CD4-positive, alpha-beta memory T cell (primary cell): Measurements from ENCODE around the gene SNAPC2. TPM values are rescaled to one million over a fixed set of nuclear protein-coding genes. Genes with fewer than 3 reads are reported as not detected.

ENCODE experiments used
- CTCF ChIA-PET: fragments of 350-600 bp; sonication (Branson Sonifier 250); formaldehyde crosslinking; loops from one replicate; lab custom pipeline; 2021; ENCODE audit warnings: inconsistent platforms; ENCODE audit not compliant: partially characterized antibody; lab: Charles Lee
- POLR2A ChIA-PET: fragments of 350-600 bp; sonication (Branson Sonifier 250); formaldehyde crosslinking; loops from one replicate; lab custom pipeline; 2021; ENCODE audit not compliant: partially characterized antibody; lab: Charles Lee
- DNase-seq, 5 donors: peaks; one replicate each; pipeline versions ENCODE4 v3.0.0 to v3.0.0-alpha.2; 2020 to 2022; ENCODE audit warnings: mixed read lengths in 1 of 5
- H3K27ac ChIP-seq: one replicate; pipeline ENCODE4 v1.7.0; 2013; ENCODE audit warnings: low read depth, low read length
- H3K27me3 ChIP-seq: 2 replicates; pipeline ENCODE4 v1.7.0; 2013; ENCODE audit warnings: mild to moderate bottlenecking, low read length, moderate library complexity; ENCODE audit not compliant: insufficient read depth
- H3K36me3 ChIP-seq: 2 replicates; pipeline ENCODE4 v1.7.0; 2013; ENCODE audit warnings: mild to moderate bottlenecking, low read length, moderate library complexity; ENCODE audit not compliant: insufficient read depth
- H3K4me1 ChIP-seq: 2 replicates; pipeline ENCODE4 v1.7.0; 2013; ENCODE audit warnings: mild to moderate bottlenecking, low read length, moderate library complexity; ENCODE audit not compliant: insufficient read depth
- H3K4me3 ChIP-seq, 2 donors: one replicate each; pipeline ENCODE4 v1.7.0; 2013; ENCODE audit warnings: low read length in 2 of 2, mild to moderate bottlenecking in 1 of 2
- H3K9me3 ChIP-seq, 2 donors: one replicate each; pipeline ENCODE4 v1.7.0; 2013; ENCODE audit warnings: low read length in 2 of 2, control low read depth in 1 of 2; ENCODE audit not compliant: control insufficient read depth in 1 of 2
- H3K27ac Mint-ChIP-seq, 7 donors: one replicate each; pipeline ENCODE4 v1.8.0; 2020 to 2021; ENCODE audit warnings: mixed read lengths in 7 of 7, mild to moderate bottlenecking in 6 of 7, inconsistent platforms in 3 of 7, moderate library complexity in 3 of 7
- H3K27me3 Mint-ChIP-seq, 2 donors: one replicate each; pipeline ENCODE4 v1.8.0; 2020 to 2021; ENCODE audit warnings: mixed read lengths in 2 of 2
- H3K36me3 Mint-ChIP-seq, 2 donors: one replicate each; pipeline ENCODE4 v1.8.0; 2020 to 2021; ENCODE audit warnings: mixed read lengths in 2 of 2, inconsistent platforms in 1 of 2, mild to moderate bottlenecking in 1 of 2
- H3K4me1 Mint-ChIP-seq, 4 donors: one replicate each; pipeline ENCODE4 v1.8.0; 2020 to 2021; ENCODE audit warnings: mixed read lengths in 4 of 4, mild to moderate bottlenecking in 1 of 4
- H3K4me3 Mint-ChIP-seq, 8 donors: one replicate each; pipeline ENCODE4 v1.8.0; 2020 to 2021; ENCODE audit warnings: mixed read lengths in 8 of 8, mild to moderate bottlenecking in 7 of 8, moderate library complexity in 6 of 8, inconsistent platforms in 3 of 8
- H3K9me3 Mint-ChIP-seq, 8 donors: one replicate each; pipeline ENCODE4 v1.8.0; 2020 to 2021; ENCODE audit warnings: mixed read lengths in 8 of 8, mild to moderate bottlenecking in 5 of 8, inconsistent platforms in 3 of 8, moderate library complexity in 1 of 8
- intact Hi-C: fragments of 100-400 bp; cut with micrococcal nuclease; formaldehyde crosslinking; loops from one replicate; pipeline ENCODE4 v1.15.1; 2023
- polyA plus RNA-seq, 2 donors: library from polyadenylated mRNA; unstranded; fragments of 300-500 nt; fragmentation: Illumina TruSeq; gene quantifications; one replicate each; pipeline ENCODE4 v1.2.3, GENCODE V29; 2021
- total RNA-seq, 2 experiments: library from RNA; stranded (reverse); gene quantifications; one replicate each; pipeline ENCODE4 v1.2.3, GENCODE V29; 2021

The SNAPC2 gene
- total and polyA plus RNA-seq, 4 experiments from 2014 or later = 9.0 to 22.1 (median 17.6) TPM

DNA sequence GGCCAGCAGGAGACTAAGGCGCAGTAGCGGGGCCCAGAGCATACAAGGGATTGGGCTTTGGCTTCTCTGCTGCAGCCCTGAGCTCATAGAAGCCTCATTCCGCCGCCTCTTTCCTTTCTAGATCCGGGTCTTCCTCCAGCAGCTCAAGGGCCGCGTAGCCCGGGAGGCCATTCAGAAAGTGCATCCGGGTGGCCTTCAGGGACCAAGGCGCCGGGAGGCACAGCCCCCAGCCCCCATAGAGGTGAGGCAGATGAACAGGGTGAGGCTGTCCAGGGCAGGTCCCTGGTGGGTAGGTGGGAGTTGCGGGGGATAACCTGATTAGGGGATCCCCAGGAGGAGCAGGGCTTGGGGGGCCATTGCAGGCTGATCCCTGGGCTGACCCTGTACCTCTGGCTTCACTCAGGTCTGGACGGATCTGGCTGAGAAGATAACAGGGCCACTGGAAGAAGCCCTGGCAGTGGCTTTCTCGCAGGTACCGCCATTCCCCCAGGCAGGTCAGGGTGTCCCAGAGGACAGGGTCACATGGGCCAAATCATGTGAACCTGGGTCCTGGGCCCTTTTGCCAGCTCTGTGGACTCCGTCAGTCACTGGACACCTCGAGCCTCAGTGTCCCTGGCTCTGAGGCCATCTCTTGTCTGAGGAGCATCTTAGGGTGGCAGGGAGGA lies 1.3 kb downstream of the SNAPC2 start:
- Histone ChIP-seq H3K4me1 (peaks cover 49% of the 10 kb centered on the region), H3K36me3 (peaks cover 15% of the 10 kb centered on the region), H3K27ac (peak overlapping the region; percentile 76), H3K4me3 (peak overlapping the region; percentile 52 to 61), H3K9me3 (no peaks in the 10 kb centered on the region), H3K27me3 (peaks cover 13% of the 10 kb centered on the region)
- H3K27me3 Mint-ChIP-seq = peaks cover 9 to 14% of the 10 kb centered on the region in 2 donors
- no peak for DNase-seq
- H3K36me3 Mint-ChIP-seq = peaks cover 0 to 3% of the 10 kb centered on the region in 2 donors
- ChIA-PET POLR2A (interaction anchor here (0.9 to 5.6 kb wide), 8 partner anchors 8 to 386 kb away, joined by 3 to 82 read pairs (median 12); partner anchors contain the start of genes MAP2K7, PET100, PNPLA6 and TIMM44), CTCF (interaction anchor here (0.9 to 7.3 kb wide), 6 partner anchors 8 to 52 kb away, joined by 3 to 66 read pairs (median 16); partner anchors contain the start of genes MAP2K7 and TIMM44)
- H3K4me1 Mint-ChIP-seq = peaks cover 13 to 53% (median 34%) of the 10 kb centered on the region in 4 donors
- H3K9me3 Mint-ChIP-seq = peaks cover 0 to 4% (median 0%) of the 10 kb centered on the region in 8 donors
- peak overlapping the region; percentile 85 to 96 (median 94) for H3K27ac Mint-ChIP-seq
- peak overlapping the region; percentile 88 to 97 (median 92) for H3K4me3 Mint-ChIP-seq
- intact Hi-C loops = loop anchor here (5.0 kb wide), 1 partner anchor 294 kb away; the partner anchor contains the start of genes PET100 and XAB2

GRCh38 chr19:7921967-7922835 lies 2.1 kb downstream of the SNAPC2 start:
- H3K4me1 ChIP-seq = peaks cover 48% of the 10 kb centered on the region
- CTCF ChIA-PET = interaction anchor here (2.8 to 7.3 kb wide), 3 partner anchors 18 to 53 kb away, joined by 21 to 66 read pairs (median 30); partner anchors contain the start of genes MAP2K7 and TIMM44
- peaks cover 10 to 51% (median 31%) of the 10 kb centered on the region in 4 donors for H3K4me1 Mint-ChIP-seq

DNA sequence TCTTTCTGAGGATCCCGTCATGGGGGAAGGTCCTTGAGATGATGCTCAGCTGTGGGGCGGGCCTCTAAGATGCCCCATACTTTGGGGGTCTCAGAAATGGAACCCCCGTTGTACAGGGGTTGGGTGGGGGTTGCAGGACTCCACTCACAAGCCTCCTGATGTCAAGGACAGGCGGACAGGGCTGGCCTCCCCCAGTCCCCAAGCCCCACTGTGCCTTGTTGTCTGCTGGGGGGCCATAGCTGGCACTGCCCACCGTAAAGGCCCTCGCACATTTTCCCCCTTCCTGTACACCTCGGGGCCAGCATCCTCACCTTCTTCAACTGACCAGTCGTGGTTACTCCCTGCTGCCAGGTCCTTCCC lies 2.7 kb downstream of the SNAPC2 start:
- Histone ChIP-seq H3K4me1 (peaks cover 44% of the 10 kb centered on the region), H3K9me3 (no peaks in the 10 kb centered on the region), H3K4me3 (no peak overlapping the region), H3K27me3 (peaks cover 6% of the 10 kb centered on the region), H3K36me3 (peaks cover 15% of the 10 kb centered on the region), H3K27ac (no peak overlapping the region)
- Mint-ChIP-seq H3K4me3 (peak overlapping the region in 4 of 8 donors; percentile 5 to 57 (median 14)), H3K36me3 (peaks cover 0 to 3% of the 10 kb centered on the region in 2 donors), H3K9me3 (peaks cover 0 to 1% (median 0%) of the 10 kb centered on the region in 8 donors), H3K27me3 (peaks cover 7 to 12% of the 10 kb centered on the region in 2 donors), H3K27ac (peak overlapping the region in 2 of 7 donors; percentile 4 to 27), H3K4me1 (peaks cover 10 to 48% (median 30%) of the 10 kb centered on the region in 4 donors)
- ChIA-PET POLR2A (interaction anchor here (1.2 to 3.7 kb wide), 2 partner anchors 19 to 21 kb away, joined by 4 to 53 read pairs; partner anchors contain the start of genes MAP2K7 and TIMM44), CTCF (interaction anchor here (1.5 to 7.3 kb wide), 5 partner anchors 13 to 70 kb away, joined by 3 to 66 read pairs (median 5); partner anchors contain the start of genes MAP2K7 and TIMM44)
- intact Hi-C loops = loop anchor here (5.0 kb wide), 1 partner anchor 296 kb away; the partner anchor contains the start of genes PET100 and XAB2
- DNase-seq = no peak

More at GRCh38 chr19:7921967-7922835, 2.1 kb downstream of the SNAPC2 start:
- peaks cover 9% of the 10 kb centered on the region for H3K27me3 ChIP-seq
- H3K27ac ChIP-seq = peak overlapping the region; percentile 76
- Mint-ChIP-seq H3K9me3 (peaks cover 0 to 1% (median 0%) of the 10 kb centered on the region in 8 donors), H3K27me3 (peaks cover 7 to 12% of the 10 kb centered on the region in 2 donors), H3K36me3 (peaks cover 0 to 3% of the 10 kb centered on the region in 2 donors), H3K4me3 (peak overlapping the region in 5 of 8 donors; percentile 38 to 58 (median 52)), H3K27ac (peak overlapping the region in 3 of 7 donors; percentile 36 to 96 (median 81))
- peaks cover 15% of the 10 kb centered on the region for H3K36me3 ChIP-seq
- no peaks in the 10 kb centered on the region for H3K9me3 ChIP-seq
- intact Hi-C loops = loop anchor here (5.0 kb wide), 1 partner anchor 295 kb away; the partner anchor contains the start of genes PET100 and XAB2
- H3K4me3 ChIP-seq = no peak overlapping the region
- POLR2A ChIA-PET = interaction anchor here (1.2 to 5.6 kb wide), 4 partner anchors 18 to 53 kb away, joined by 4 to 82 read pairs (median 41); partner anchors contain the start of genes MAP2K7 and TIMM44
- DNase-seq = peak in 1 of 5 donors; percentile 47

DNA sequence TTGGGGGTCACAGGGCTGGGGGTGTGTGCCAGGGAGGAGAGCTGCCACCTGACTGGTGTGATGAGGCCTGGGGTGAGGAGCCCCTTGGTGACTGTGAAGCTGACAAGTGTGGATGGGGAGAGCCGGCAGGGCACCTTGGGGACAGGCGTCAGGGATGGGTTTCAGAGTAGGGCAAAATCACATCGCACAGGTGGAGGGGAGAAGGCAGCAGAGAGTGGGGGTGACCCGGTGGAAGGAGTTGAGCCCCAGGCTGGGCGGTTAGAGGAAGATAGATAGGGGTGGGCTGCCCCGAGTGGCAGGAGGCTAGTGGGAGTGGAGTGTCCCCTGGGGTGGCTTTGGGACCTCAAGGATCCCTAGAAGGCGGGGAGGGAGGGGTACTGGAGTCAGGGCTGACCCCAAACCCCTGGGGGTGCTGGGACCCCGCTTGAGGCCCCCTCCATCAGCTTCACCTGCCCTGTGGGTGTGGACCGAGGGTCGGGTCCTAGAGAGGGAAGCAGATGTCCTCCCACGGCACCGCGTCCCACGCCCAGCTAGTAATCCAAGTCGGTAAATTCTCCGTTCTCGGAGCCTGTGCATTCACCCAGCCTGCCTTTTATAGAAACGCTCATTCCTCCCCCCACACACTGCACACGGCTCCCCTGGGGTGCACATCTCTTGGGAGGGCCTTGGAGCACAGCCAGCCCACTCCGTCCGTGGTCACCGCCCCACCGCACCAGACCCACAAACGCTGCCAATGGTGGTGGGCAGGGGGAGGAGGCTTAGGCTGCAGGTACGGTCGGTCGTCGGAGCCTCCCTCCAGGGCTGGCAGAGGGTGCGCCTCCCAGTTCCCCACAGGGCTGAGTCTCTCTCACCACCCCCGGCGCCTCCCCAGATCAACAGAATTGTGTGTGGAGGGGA lies 3.4 kb downstream of the SNAPC2 start:
- POLR2A ChIA-PET = interaction anchor here (1.2 kb wide), 1 partner anchor 20 kb away, joined by 4 read pairs; the partner anchor contains the start of gene MAP2K7
- peak overlapping the region in 4 of 8 donors; percentile 12 to 57 (median 29) for H3K4me3 Mint-ChIP-seq
- H3K27me3 ChIP-seq = peaks cover 4% of the 10 kb centered on the region
- peak overlapping the region in 3 of 7 donors; percentile 4 to 48 (median 27) for H3K27ac Mint-ChIP-seq
- no peak overlapping the region for H3K27ac ChIP-seq
- peaks cover 15% of the 10 kb centered on the region for H3K36me3 ChIP-seq
- DNase-seq = peak in 1 of 5 donors; percentile 33
- no peaks in the 10 kb centered on the region for H3K9me3 ChIP-seq
- peaks cover 10 to 47% (median 29%) of the 10 kb centered on the region in 4 donors for H3K4me1 Mint-ChIP-seq
- H3K9me3 Mint-ChIP-seq = peaks cover 0 to 1% (median 0%) of the 10 kb centered on the region in 8 donors
- peaks cover 2 to 6% of the 10 kb centered on the region in 2 donors for H3K27me3 Mint-ChIP-seq
- H3K36me3 Mint-ChIP-seq = peaks cover 0 to 3% of the 10 kb centered on the region in 2 donors
- no peak overlapping the region for H3K4me3 ChIP-seq
- CTCF ChIA-PET = interaction anchor here (1.4 to 7.3 kb wide), 5 partner anchors 11 to 71 kb away, joined by 3 to 66 read pairs (median 4); partner anchors contain the start of gene TIMM44
- intact Hi-C loops = loop anchor here (5.0 kb wide), 1 partner anchor 296 kb away; the partner anchor contains the start of genes PET100 and XAB2
- H3K4me1 ChIP-seq = peaks cover 36% of the 10 kb centered on the region

DNA sequence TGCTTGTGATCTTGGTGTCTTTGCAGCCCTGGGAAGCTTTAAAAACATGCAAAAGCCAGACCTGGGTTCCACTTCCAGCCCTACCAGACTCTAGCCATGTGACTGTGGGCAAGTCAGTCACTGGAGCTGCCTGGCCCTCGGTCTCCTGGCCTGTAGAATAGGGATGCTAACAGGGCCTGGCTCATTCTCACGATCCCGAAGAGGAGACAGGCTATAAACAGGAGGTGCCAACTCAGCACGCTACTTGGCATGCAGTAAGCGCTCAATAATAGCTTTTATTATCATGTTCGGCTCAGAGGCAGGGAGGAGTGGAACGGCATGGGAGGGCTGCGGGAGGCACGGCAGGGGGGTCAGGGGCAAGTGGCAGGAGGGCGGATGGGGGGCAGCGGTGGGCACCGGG lies 4.1 kb downstream of the SNAPC2 start:
- peak in 1 of 5 donors; percentile 27 for DNase-seq
- CTCF ChIA-PET = interaction anchor here (1.4 to 2.0 kb wide), 4 partner anchors 11 to 71 kb away, joined by 3 to 5 read pairs (median 4); no protein-coding TSS in a partner anchor
- Mint-ChIP-seq H3K4me3 (peak overlapping the region in 6 of 8 donors; percentile 11 to 73 (median 64)), H3K36me3 (peaks cover 0 to 8% of the 10 kb centered on the region in 2 donors), H3K9me3 (peaks cover 0 to 1% (median 0%) of the 10 kb centered on the region in 8 donors), H3K4me1 (peaks cover 10 to 50% (median 29%) of the 10 kb centered on the region in 4 donors), H3K27me3 (peaks cover 2 to 6% of the 10 kb centered on the region in 2 donors), H3K27ac (peak overlapping the region in 3 of 7 donors; percentile 42 to 70 (median 68))
- Histone ChIP-seq H3K36me3 (peaks cover 15% of the 10 kb centered on the region), H3K9me3 (no peaks in the 10 kb centered on the region), H3K4me1 (peaks cover 32% of the 10 kb centered on the region), H3K4me3 (no peak overlapping the region), H3K27me3 (no peaks in the 10 kb centered on the region), H3K27ac (no peak overlapping the region)
- POLR2A ChIA-PET = no interaction called here
- intact Hi-C loops = loop anchor here (5.0 kb wide), 1 partner anchor 297 kb away; the partner anchor contains the start of genes PET100 and XAB2
